HepG2 (cell line): ENCODE data around the gene SPC24. TPM values are rescaled to one million over a fixed set of nuclear protein-coding genes. Genes with fewer than 3 reads are reported as not detected.
A peak's percentile ranks its signal among the peaks of the same experiment; 100 is the strongest.

ENCODE experiments used
- FLYWCH1 ChIP-seq: sonication (generic); formaldehyde crosslinking; IDR thresholded peaks from 2 replicates; pipeline ENCODE4 v1.8.1; 2023; ENCODE audit warnings: mild to moderate bottlenecking, missing genetic modification reagents
- GTF3A ChIP-seq: sonication (generic); formaldehyde crosslinking; conservative IDR thresholded peaks from 2 replicates; pipeline ENCODE4 v1.4.0; 2020; ENCODE audit warnings: mild to moderate bottlenecking, missing genetic modification reagents
- HNRNPUL1 ChIP-seq: fragments of 200-400 bp; formaldehyde crosslinking; IDR thresholded peaks from 2 replicates; pipeline ENCODE4 v1.6.1; 2017; ENCODE audit warnings: low read depth, mild to moderate bottlenecking, low read length, moderate library complexity
- KLF11 ChIP-seq: IDR thresholded peaks from 2 replicates; pipeline ENCODE4 v1.6.1; 2016; ENCODE audit warnings: missing compliant biosample characterization
- NKX3-1 ChIP-seq: sonication (generic); formaldehyde crosslinking; IDR thresholded peaks from 2 replicates; pipeline ENCODE4 v1.5.0; 2020; ENCODE audit warnings: missing genetic modification reagents
- PHF8 ChIP-seq: sonication (generic); formaldehyde crosslinking; IDR thresholded peaks from 2 replicates; pipeline ENCODE4 v1.5.0; 2020; ENCODE audit warnings: missing genetic modification reagents
- RARA ChIP-seq: IDR thresholded peaks from 2 replicates; pipeline ENCODE4 v1.6.1; 2016; ENCODE audit warnings: missing genetic modification reagents, missing compliant biosample characterization
- RFXAP ChIP-seq: sonication (generic); formaldehyde crosslinking; IDR thresholded peaks from 2 replicates; pipeline ENCODE4 v1.4.0; 2020; ENCODE audit warnings: missing genetic modification reagents, borderline replicate concordance
- RNF219 ChIP-seq: sonication (generic); formaldehyde crosslinking; IDR thresholded peaks from 2 replicates; pipeline ENCODE4 v1.5.0; 2020; ENCODE audit warnings: mild to moderate bottlenecking, missing genetic modification reagents
- ZFY ChIP-seq: sonication (generic); formaldehyde crosslinking; IDR thresholded peaks from 2 replicates; pipeline ENCODE4 v1.4.0; 2020; ENCODE audit warnings: missing genetic modification reagents
- ZNF276 ChIP-seq: sonication (generic); formaldehyde crosslinking; IDR thresholded peaks from 2 replicates; pipeline ENCODE4 v1.4.0; 2020; ENCODE audit warnings: mild to moderate bottlenecking, low read depth, missing genetic modification reagents
- ZNF280D ChIP-seq: sonication (generic); formaldehyde crosslinking; IDR thresholded peaks from 2 replicates; pipeline ENCODE4 v1.5.1; 2020; ENCODE audit warnings: mild to moderate bottlenecking, missing genetic modification reagents
- ZNF337 ChIP-seq: sonication (generic); formaldehyde crosslinking; IDR thresholded peaks from 2 replicates; pipeline ENCODE4 v1.5.1; 2020; ENCODE audit warnings: missing genetic modification reagents, low read depth, mild to moderate bottlenecking, borderline replicate concordance
- ZNF710 ChIP-seq: sonication (generic); formaldehyde crosslinking; IDR thresholded peaks from 2 replicates; pipeline ENCODE4 v1.5.0; 2020; ENCODE audit warnings: mild to moderate bottlenecking, missing genetic modification reagents, borderline replicate concordance
- ZNF746 ChIP-seq: sonication (generic); formaldehyde crosslinking; IDR thresholded peaks from 2 replicates; pipeline ENCODE4 v1.8.0; 2022; ENCODE audit warnings: mild to moderate bottlenecking, missing genetic modification reagents
- polyA plus RNA-seq, 8 experiments: library from polyadenylated mRNA; depleted of rRNA in 3 of 8; stranded (reverse) in 7 of 8; unstranded in 1 of 8; fragments of >200 nt; fragmentation: Illumina TruSeq in 4 of 8; extraction: Trizol in 4 of 8; gene quantifications; 2 replicates each; pipeline versions ENCODE4 v1.2.1 to v1.2.3, GENCODE V29; 2011 to 2016; ENCODE audit warnings: low read depth in 4 of 8, missing spikeins in 1 of 8, mixed read lengths in 1 of 8; ENCODE audit not compliant: insufficient read depth in 1 of 8
- total RNA-seq, 5 experiments: library from RNA; depleted of rRNA; stranded (reverse); fragments of >200 nt; fragmentation: Illumina TruSeq; extraction: Trizol; gene quantifications; 2 replicates each; pipeline ENCODE4 v1.2.3, GENCODE V29; 2016; ENCODE audit warnings: low read depth in 1 of 5
- TF ChIP-seq, protein P1 (sequence below): sonication (generic); formaldehyde crosslinking; IDR thresholded peaks from 2 replicates; pipeline ENCODE4 v1.5.0; 2020; ENCODE audit warnings: missing genetic modification reagents
- TF ChIP-seq, protein P2 (sequence below): sonication (generic); formaldehyde crosslinking; IDR thresholded peaks from 2 replicates; pipeline ENCODE4 v1.4.0; 2020; ENCODE audit warnings: missing genetic modification reagents

Gene SPC24
- total and polyA plus RNA-seq, 2 of the 13 experiments (the other 11 are each of a cell fraction or from before 2014, with no cell fraction given): 10.0 to 46.2 TPM

DNA sequence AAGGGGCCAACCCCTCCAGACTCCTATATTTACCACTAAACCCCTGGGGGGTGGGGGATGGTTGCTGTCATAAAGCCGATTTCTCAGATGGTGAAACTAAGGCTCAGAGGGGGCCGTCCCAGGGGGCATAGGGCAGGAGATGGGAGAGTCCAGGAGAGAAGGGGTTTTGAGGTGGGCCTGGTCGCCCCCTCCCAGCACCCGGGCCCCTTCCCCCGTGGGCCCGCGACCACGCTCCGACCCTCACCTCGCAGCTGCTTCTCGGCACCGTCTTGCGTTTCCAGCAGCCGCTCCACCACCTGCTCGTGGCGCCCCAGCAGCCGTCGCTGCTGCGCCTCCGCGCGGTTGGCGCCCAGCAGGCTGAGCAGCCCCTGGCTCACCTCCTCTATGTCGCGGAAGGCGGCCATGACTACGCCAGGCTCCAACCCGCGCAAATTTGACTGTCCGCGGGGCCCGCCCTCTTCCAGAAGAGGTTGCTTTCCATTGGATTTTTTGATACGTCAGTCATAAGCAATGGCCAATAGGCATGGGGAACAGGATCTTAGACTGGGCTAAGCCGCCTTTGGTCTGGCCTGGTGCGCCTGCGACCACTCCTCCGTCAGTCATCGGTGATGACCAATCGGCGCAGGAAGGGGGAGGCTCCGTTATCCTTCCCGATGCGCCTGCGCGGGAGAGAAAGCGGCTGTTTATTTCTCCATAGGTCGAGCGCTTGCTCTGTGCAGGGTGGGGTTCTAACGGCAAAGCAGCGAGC lies at the start of gene SPC24 (continued):
- TF ChIP-seq ZNF337 (no peak), ZNF280D (CRISPR knock-in tag) (0 out of 2 replicates have a peak, but pooled peaks have one; percentile 59), FLYWCH1 (CRISPR knock-in tag) (no peak), ZNF710 (no peak), HNRNPUL1 (no peak), RARA (CRISPR knock-in tag) (no peak), RFXAP (0 out of 2 replicates have a peak, but pooled peaks have one; percentile 19), RNF219 (no peak), KLF11 (CRISPR knock-in tag) (no peak), ZNF746 (CRISPR knock-in tag) (0 out of 2 replicates have a peak, but pooled peaks have one; percentile 33), GTF3A (no peak), NKX3-1 (CRISPR knock-in tag) (no peak), ZNF276 (CRISPR knock-in tag) (no peak; the same call in 1 of the 2 replicates), PHF8 (CRISPR knock-in tag) (peak; percentile 92), ZFY (CRISPR knock-in tag) (peak; percentile 73; the same call in 1 of the 2 replicates)
- TF ChIP-seq, protein P1, sequence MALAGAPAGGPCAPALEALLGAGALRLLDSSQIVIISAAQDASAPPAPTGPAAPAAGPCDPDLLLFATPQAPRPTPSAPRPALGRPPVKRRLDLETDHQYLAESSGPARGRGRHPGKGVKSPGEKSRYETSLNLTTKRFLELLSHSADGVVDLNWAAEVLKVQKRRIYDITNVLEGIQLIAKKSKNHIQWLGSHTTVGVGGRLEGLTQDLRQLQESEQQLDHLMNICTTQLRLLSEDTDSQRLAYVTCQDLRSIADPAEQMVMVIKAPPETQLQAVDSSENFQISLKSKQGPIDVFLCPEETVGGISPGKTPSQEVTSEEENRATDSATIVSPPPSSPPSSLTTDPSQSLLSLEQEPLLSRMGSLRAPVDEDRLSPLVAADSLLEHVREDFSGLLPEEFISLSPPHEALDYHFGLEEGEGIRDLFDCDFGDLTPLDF (CRISPR knock-in tag): peak; percentile 99
- TF ChIP-seq, protein P2, sequence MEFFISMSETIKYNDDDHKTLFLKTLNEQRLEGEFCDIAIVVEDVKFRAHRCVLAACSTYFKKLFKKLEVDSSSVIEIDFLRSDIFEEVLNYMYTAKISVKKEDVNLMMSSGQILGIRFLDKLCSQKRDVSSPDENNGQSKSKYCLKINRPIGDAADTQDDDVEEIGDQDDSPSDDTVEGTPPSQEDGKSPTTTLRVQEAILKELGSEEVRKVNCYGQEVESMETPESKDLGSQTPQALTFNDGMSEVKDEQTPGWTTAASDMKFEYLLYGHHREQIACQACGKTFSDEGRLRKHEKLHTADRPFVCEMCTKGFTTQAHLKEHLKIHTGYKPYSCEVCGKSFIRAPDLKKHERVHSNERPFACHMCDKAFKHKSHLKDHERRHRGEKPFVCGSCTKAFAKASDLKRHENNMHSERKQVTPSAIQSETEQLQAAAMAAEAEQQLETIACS: no peak
